Fibroblast of lung (primary cell): ENCODE measurements around the gene TNFRSF1A. TPM values are rescaled to one million over a fixed set of nuclear protein-coding genes. Genes with fewer than 3 reads are reported as not detected.

Source experiments
- DNase-seq, 2 donors: peaks; one replicate each; pipeline versions ENCODE4 v3.0.0 to v3.0.0-alpha.2; 2010; ENCODE audit warnings: low read depth in 2 of 2
- H2AFZ ChIP-seq: 2 replicates; pipeline ENCODE4 v1.5.1; 2012; ENCODE audit warnings: low read length, control low read depth, inconsistent platforms
- H3K27ac ChIP-seq: 2 replicates; pipeline ENCODE4 v1.5.1; 2011; ENCODE audit warnings: low read length, control low read depth; ENCODE audit not compliant: insufficient read depth
- H3K27me3 ChIP-seq: 2 replicates; pipeline ENCODE4 v1.5.1; 2011; ENCODE audit warnings: mild to moderate bottlenecking, low read length; ENCODE audit not compliant: control insufficient read depth, insufficient read depth
- H3K36me3 ChIP-seq: 2 replicates; pipeline ENCODE4 v1.5.1; 2011; ENCODE audit warnings: low read length; ENCODE audit not compliant: control insufficient read depth, insufficient read depth
- H3K4me1 ChIP-seq: 2 replicates; pipeline ENCODE4 v1.5.1; 2011; ENCODE audit warnings: low read length; ENCODE audit not compliant: control insufficient read depth, insufficient read depth; ENCODE audit errors: extremely low read depth
- H3K4me2 ChIP-seq: 2 replicates; pipeline ENCODE4 v1.5.1; 2011; ENCODE audit warnings: low read length, control low read depth; ENCODE audit not compliant: insufficient read depth; ENCODE audit errors: extremely low read depth
- H3K4me3 ChIP-seq, 4 experiments: fragments of 200-600 bp in 1 of 4; sonication (generic) in 1 of 4; replicated peaks in 1 of 4; 2 replicates each; pipeline ENCODE4 v1.5.1; 2011 to 2016; ENCODE audit warnings: low read length in 4 of 4, low read depth in 3 of 4, mild to moderate bottlenecking in 3 of 4, control low read depth in 2 of 4, inconsistent platforms in 1 of 4, mixed read lengths in 1 of 4; ENCODE audit not compliant: insufficient read depth in 1 of 4; ENCODE audit errors: control extremely low read depth in 1 of 4
- H3K79me2 ChIP-seq: 2 replicates; pipeline ENCODE4 v1.5.1; 2012; ENCODE audit warnings: mild to moderate bottlenecking, low read length, inconsistent platforms; ENCODE audit not compliant: control insufficient read depth, insufficient read depth
- H3K9ac ChIP-seq: 2 replicates; pipeline ENCODE4 v1.5.1; 2011; ENCODE audit warnings: mild to moderate bottlenecking, low read length, control low read depth; ENCODE audit not compliant: insufficient read depth
- H3K9me3 ChIP-seq: 2 replicates; pipeline ENCODE4 v1.5.1; 2012; ENCODE audit warnings: low read depth, low read length; ENCODE audit not compliant: control insufficient read depth, insufficient read depth
- H4K20me1 ChIP-seq: 2 replicates; pipeline ENCODE4 v1.5.1; 2011; ENCODE audit warnings: low read length; ENCODE audit not compliant: control insufficient read depth, insufficient read depth; ENCODE audit errors: extremely low read depth
- CTCF ChIP-seq, 2 donors: IDR thresholded peaks in 1 of 2; conservative IDR thresholded peaks in 1 of 2; 1 replicate in 1 of 2; 2 replicates in 1 of 2; pipeline ENCODE4 v1.5.1; 2011 to 2012; ENCODE audit warnings: low read length in 2 of 2, control low read depth in 1 of 2, inconsistent platforms in 1 of 2, low read depth in 1 of 2, mild to moderate bottlenecking in 1 of 2
- EZH2 ChIP-seq: IDR thresholded peaks from 2 replicates; pipeline ENCODE4 v1.5.1; 2012; ENCODE audit warnings: low read length, control low read depth, mild to moderate bottlenecking; ENCODE audit errors: missing control alignments
- polyA plus RNA-seq, 2 donors: library from polyadenylated mRNA; depleted of rRNA in 1 of 2; stranded (reverse) in 1 of 2; unstranded in 1 of 2; fragments of >200 nt; gene quantifications; 2 replicates each; pipeline ENCODE4 v1.2.1, GENCODE V29; 2011 to 2012; ENCODE audit warnings: missing spikeins in 1 of 2
- total RNA-seq: library from RNA; depleted of rRNA; stranded (reverse); fragments of >200 nt; gene quantifications from 2 replicates; pipeline ENCODE4 v1.2.1, GENCODE V29; 2014

TNFRSF1A gene
- total and polyA plus RNA-seq, 2 donors (not counting 1 experiment from before 2014, with no cell fraction given) = 157 to 257 TPM

- DNase-seq = no peak
Measured at GRCh38 chr12:6322352-6322751, 19.5 kb downstream of the TNFRSF1A start.

GRCh38 chr12:6321905-6322304 lies 20.0 kb downstream of the TNFRSF1A start:
- Histone ChIP-seq H3K4me3 (no peak overlapping the region), H3K4me2 (no peak overlapping the region), H3K9me3 (no peaks in the 10 kb centered on the region), H3K4me1 (peaks cover 26% of the 10 kb centered on the region), H3K9ac (no peak overlapping the region), H4K20me1 (no peaks in the 10 kb centered on the region), H2AFZ (no peak overlapping the region), H3K79me2 (no peaks in the 10 kb centered on the region), H3K27ac (no peak overlapping the region), H3K36me3 (peaks cover 4% of the 10 kb centered on the region), H3K27me3 (no peaks in the 10 kb centered on the region)
- no peak for DNase-seq
- TF ChIP-seq CTCF (conservative IDR thresholded peaks at IDR 0.05 in 1 of 2, IDR thresholded peaks at IDR 0.05 in 1 of 2; ENCODE audit: low read depth in 1 of 2, low read length in 2 of 2) = no peak
- TF ChIP-seq EZH2 = no peak

More at GRCh38 chr12:6322352-6322751, 19.5 kb downstream of the TNFRSF1A start:
- Histone ChIP-seq H3K9me3 (no peaks in the 10 kb centered on the region), H3K9ac (no peak overlapping the region), H3K36me3 (peaks cover 8% of the 10 kb centered on the region), H3K27me3 (no peaks in the 10 kb centered on the region), H3K4me2 (no peak overlapping the region), H4K20me1 (no peaks in the 10 kb centered on the region), H3K4me1 (peaks cover 31% of the 10 kb centered on the region), H3K79me2 (no peaks in the 10 kb centered on the region), H3K4me3 (no peak overlapping the region), H3K27ac (no peak overlapping the region), H2AFZ (no peak overlapping the region)
- TF ChIP-seq EZH2 = no peak
- TF ChIP-seq CTCF (conservative IDR thresholded peaks at IDR 0.05 in 1 of 2, IDR thresholded peaks at IDR 0.05 in 1 of 2; ENCODE audit: low read depth in 1 of 2, low read length in 2 of 2) = no peak

GRCh38 chr12:6319446-6319845 lies 22.4 kb downstream of the TNFRSF1A start:
- DNase-seq = no peak
- TF ChIP-seq EZH2 (no peak), CTCF (conservative IDR thresholded peaks at IDR 0.05 in 1 of 2, IDR thresholded peaks at IDR 0.05 in 1 of 2; ENCODE audit: low read depth in 1 of 2, low read length in 2 of 2) (no peak)
- H3K79me2 ChIP-seq = no peaks in the 10 kb centered on the region
- no peaks in the 10 kb centered on the region for H4K20me1 ChIP-seq
- no peaks in the 10 kb centered on the region for H3K27me3 ChIP-seq
- H3K4me3 ChIP-seq = no peak overlapping the region
- no peaks in the 10 kb centered on the region for H3K36me3 ChIP-seq
- peaks cover 9% of the 10 kb centered on the region for H3K4me1 ChIP-seq
- no peak overlapping the region for H2AFZ ChIP-seq
- H3K9me3 ChIP-seq = no peaks in the 10 kb centered on the region
- no peak overlapping the region for H3K9ac ChIP-seq
- H3K27ac ChIP-seq = no peak overlapping the region
- H3K4me2 ChIP-seq = no peak overlapping the region
